SK-N-SH (cell line): ENCODE measurements around the gene ACBD6. TPM values are rescaled to one million over a fixed set of nuclear protein-coding genes. Genes with fewer than 3 reads are reported as not detected.
A peak's percentile ranks its signal among the peaks of the same experiment; 100 is the strongest.

Experiments used
- CTCF ChIA-PET: fragments of 300-600, 350-600 bp; formaldehyde crosslinking; extraction: SDS; loops from one replicate; lab custom pipeline; 2021; lab: Yijun Ruan, JAX
- POLR2A ChIA-PET: fragments of 350-600 bp; sonication (Branson Sonifier 250); formaldehyde crosslinking; extraction: SDS; loops from one replicate; lab custom pipeline; 2020; ENCODE audit warnings: antibody characterized with exemption, inconsistent platforms; lab: Yijun Ruan, JAX
- DNase-seq: peaks from one replicate; pipeline ENCODE4 v3.0.0; 2012
- H2AFZ ChIP-seq: fragments of 200-600 bp; sonication (generic); 2 replicates; pipeline ENCODE4 v1.8.1; 2016; ENCODE audit warnings: antibody characterized with exemption, mild to moderate bottlenecking, low read depth
- H3F3A ChIP-seq: fragments of 200-600 bp; sonication (generic); replicated peaks from 2 replicates; pipeline ENCODE3; 2016; ENCODE audit warnings: antibody characterized with exemption, mild to moderate bottlenecking; ENCODE audit not compliant: insufficient read depth
- H3K27ac ChIP-seq, 2 experiments: fragments of 200-500 bp in 1 of 2; fragments of 200-600 bp in 1 of 2; sonication (Bioruptor generic) in 1 of 2; sonication (generic), shearing (Covaris generic) in 1 of 2; 2 replicates each; pipeline versions ENCODE4 v1.5.1 to v1.6.1; 2014 to 2016; ENCODE audit warnings: low read depth in 2 of 2, inconsistent platforms in 1 of 2, low read length in 1 of 2, mild to moderate bottlenecking in 1 of 2, mixed read lengths in 1 of 2
- H3K27me3 ChIP-seq: fragments of 200-600 bp; sonication (generic), shearing (Covaris generic); 2 replicates; pipeline ENCODE4 v1.6.1; 2016; ENCODE audit warnings: mixed run types; ENCODE audit not compliant: insufficient read depth
- H3K36me3 ChIP-seq, 2 experiments: fragments of 200-500 bp in 1 of 2; fragments of 200-600 bp in 1 of 2; sonication (Bioruptor generic) in 1 of 2; sonication (generic) in 1 of 2; replicated peaks in 1 of 2; 2 replicates each; pipeline versions ENCODE3 to v1.5.1; 2014 to 2016; ENCODE audit warnings: low read length in 1 of 2, mild to moderate bottlenecking in 1 of 2; ENCODE audit not compliant: insufficient read depth in 2 of 2, control insufficient read depth in 1 of 2
- H3K4me1 ChIP-seq, 2 experiments: fragments of 200-500 bp in 1 of 2; fragments of 200-600 bp in 1 of 2; sonication (Bioruptor generic) in 1 of 2; sonication (generic), shearing (Covaris generic) in 1 of 2; 2 replicates each; pipeline versions ENCODE4 v1.5.1 to v1.6.1; 2014 to 2016; ENCODE audit warnings: low read depth in 1 of 2, low read length in 1 of 2, mixed run types in 1 of 2; ENCODE audit not compliant: insufficient read depth in 2 of 2, control insufficient read depth in 1 of 2
- H3K4me2 ChIP-seq: fragments of 200-600 bp; sonication (generic), shearing (Covaris generic); 2 replicates; pipeline ENCODE4 v1.6.1; 2017; ENCODE audit warnings: mixed run types
- H3K4me3 ChIP-seq, 2 experiments: fragments of 200-500 bp in 1 of 2; fragments of 200-600 bp in 1 of 2; sonication (Bioruptor generic) in 1 of 2; sonication (generic), shearing (Covaris generic) in 1 of 2; 2 replicates each; pipeline versions ENCODE4 v1.5.1 to v1.8.1; 2014 to 2016; ENCODE audit warnings: low read depth in 2 of 2, inconsistent platforms in 1 of 2, low read length in 1 of 2, mild to moderate bottlenecking in 1 of 2, mixed read lengths in 1 of 2, moderate library complexity in 1 of 2
- H3K79me2 ChIP-seq: fragments of 200-600 bp; sonication (generic); 2 replicates; pipeline ENCODE4 v1.8.1; 2017; ENCODE audit warnings: mild to moderate bottlenecking; ENCODE audit not compliant: insufficient read depth
- H3K9ac ChIP-seq: fragments of 200-600 bp; sonication (generic); 2 replicates; pipeline ENCODE4 v1.6.1; 2017; ENCODE audit warnings: mixed run types
- H3K9me2 ChIP-seq: fragments of 200-600 bp; sonication (generic); 2 replicates; pipeline ENCODE4 v1.6.1; 2017; ENCODE audit warnings: mixed run types
- H3K9me3 ChIP-seq: fragments of 200-600 bp; sonication (generic); 2 replicates; pipeline ENCODE4 v1.6.1; 2017; ENCODE audit warnings: mixed run types, mild to moderate bottlenecking, moderate library complexity
- H4K20me1 ChIP-seq: fragments of 200-600 bp; sonication (generic); 2 replicates; pipeline ENCODE4 v1.6.1; 2017; ENCODE audit warnings: mild to moderate bottlenecking, mixed run types; ENCODE audit not compliant: insufficient read depth
- ELF1 ChIP-seq: IDR thresholded peaks from 2 replicates; pipeline ENCODE4 v1.4.0; 2012
- EP300 ChIP-seq, 2 experiments: IDR thresholded peaks; 2 replicates each; pipeline versions ENCODE4 v1.4.0 to v1.6.1; 2012; ENCODE audit warnings: borderline replicate concordance in 1 of 2, low read depth in 1 of 2, low read length in 1 of 2
- FOXJ3 ChIP-seq: sonication (generic); formaldehyde crosslinking; IDR thresholded peaks from 2 replicates; pipeline ENCODE4 v1.5.1; 2020; ENCODE audit warnings: mild to moderate bottlenecking, missing genetic modification reagents
- MEF2A ChIP-seq: IDR thresholded peaks from 2 replicates; pipeline ENCODE4 v1.4.0; 2012; ENCODE audit warnings: low read depth, borderline replicate concordance
- NFIC ChIP-seq: IDR thresholded peaks from 2 replicates; pipeline ENCODE4 v1.4.0; 2012; ENCODE audit warnings: borderline replicate concordance
- NRF1 ChIP-seq: IDR thresholded peaks from 2 replicates; pipeline ENCODE4 v1.6.1; 2012; ENCODE audit warnings: low read depth, mild to moderate bottlenecking, low read length
- PBX3 ChIP-seq: IDR thresholded peaks from 2 replicates; pipeline ENCODE4; 2012
- REST ChIP-seq: IDR thresholded peaks from 2 replicates; pipeline ENCODE4 v1.6.1; 2012; ENCODE audit warnings: mild to moderate bottlenecking, low read depth, low read length, moderate library complexity
- SMC3 ChIP-seq: IDR thresholded peaks from 2 replicates; pipeline ENCODE4 v1.6.1; 2012; ENCODE audit warnings: low read depth, low read length, improper control_type of control experiment
- USF1 ChIP-seq: IDR thresholded peaks from 2 replicates; pipeline ENCODE4 v1.4.0; 2012; ENCODE audit warnings: low read depth, borderline replicate concordance
- WGBS: methylation state at CpG from one replicate; pipeline ENCODE4 v1.1.6; 2017; ENCODE audit warnings: low lambda C conversion rate; 5-methylcytosine and 5-hydroxymethylcytosine counted together
- polyA plus RNA-seq, 3 experiments: library from polyadenylated mRNA; depleted of rRNA; stranded (reverse); fragments of >200 nt; gene quantifications; 2 replicates each; pipeline ENCODE4 v1.2.3, GENCODE V29; 2012
- TF ChIP-seq, protein P1 (sequence below): IDR thresholded peaks from 2 replicates; pipeline ENCODE4 v1.4.0; 2012; ENCODE audit warnings: low read depth

ACBD6 gene
- polyA plus RNA-seq, 1 of the 3 experiments (the other 2 are of a cell fraction) = 60.9 TPM

DNA sequence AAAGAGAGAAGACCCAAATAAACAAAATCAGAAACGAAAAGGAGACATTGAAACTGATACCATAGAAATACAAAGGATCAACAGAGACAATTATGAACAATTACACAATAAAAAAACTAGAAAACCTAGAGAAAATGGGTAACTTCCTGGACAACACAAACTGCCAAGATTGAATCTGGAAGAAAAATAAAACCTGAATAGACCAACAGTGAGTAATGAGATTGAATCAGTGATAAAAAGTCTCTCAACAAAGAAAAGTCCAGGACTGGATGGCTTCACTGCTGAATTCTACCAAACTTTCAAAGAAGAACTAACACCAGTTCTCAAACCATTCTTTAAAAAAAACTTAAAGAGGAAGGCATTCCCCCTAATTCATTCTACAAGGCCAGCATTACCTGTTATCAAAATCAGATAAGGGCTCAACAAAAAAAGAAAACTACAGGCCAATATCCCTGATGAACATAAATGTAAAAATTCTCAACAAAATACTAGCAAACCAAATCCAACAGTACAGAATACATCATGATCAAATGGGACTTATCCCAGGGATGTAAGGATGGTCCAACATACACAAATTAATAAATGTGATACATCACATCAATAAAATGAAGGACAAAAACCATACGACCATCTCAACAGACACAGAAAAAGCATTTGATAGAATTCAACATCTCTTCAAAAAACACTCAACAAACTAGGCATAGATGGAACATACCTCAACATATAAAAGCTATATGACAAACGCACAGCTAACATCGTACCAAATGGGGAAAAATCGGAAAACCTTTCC lies 119.9 kb downstream of the ACBD6 start:
- Histone ChIP-seq H3F3A (peaks cover 28% of the 10 kb centered on the region), H3K27ac (peak overlapping the region in 1 of 2 experiments; percentile 4; a peak in 1 of 4 replicates), H3K9me2 (no peaks in the 10 kb centered on the region), H3K36me3 (peaks cover 0 to 20% of the 10 kb centered on the region in 2 experiments), H3K9me3 (peaks cover 21% of the 10 kb centered on the region), H4K20me1 (no peaks in the 10 kb centered on the region), H3K9ac (no peak overlapping the region), H3K4me2 (no peak overlapping the region)
- no peak for DNase-seq
- 89% methylated on average over 5 of the region's 5 CpGs for WGBS
- CTCF ChIA-PET = no interaction called here
- TF ChIP-seq ELF1 (no peak), FOXJ3 (CRISPR knock-in tag) (no peak), NFIC (no peak), MEF2A (no peak), PBX3 (no peak), REST (no peak), SMC3 (no peak), NRF1 (no peak), EP300 (IDR thresholded peaks at IDR 0.05; ENCODE audit: borderline replicate concordance in 1 of 2, low read depth in 1 of 2, low read length in 1 of 2) (no peak), USF1 (no peak)
- TF ChIP-seq, protein P1, sequence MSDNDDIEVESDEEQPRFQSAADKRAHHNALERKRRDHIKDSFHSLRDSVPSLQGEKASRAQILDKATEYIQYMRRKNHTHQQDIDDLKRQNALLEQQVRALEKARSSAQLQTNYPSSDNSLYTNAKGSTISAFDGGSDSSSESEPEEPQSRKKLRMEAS = no peak
- TF ChIP-seq, all 33 proteins: peak for 0
- H3K79me2 ChIP-seq = peaks cover 50% of the 10 kb centered on the region
- H2AFZ ChIP-seq = no peak overlapping the region
- H3K4me3 ChIP-seq = no peak overlapping the region
- H3K4me1 ChIP-seq = no peaks in the 10 kb centered on the region
- POLR2A ChIA-PET = no interaction called here
- no peaks in the 10 kb centered on the region for H3K27me3 ChIP-seq
